ENCODE data around the gene TNNT1.

DNA sequence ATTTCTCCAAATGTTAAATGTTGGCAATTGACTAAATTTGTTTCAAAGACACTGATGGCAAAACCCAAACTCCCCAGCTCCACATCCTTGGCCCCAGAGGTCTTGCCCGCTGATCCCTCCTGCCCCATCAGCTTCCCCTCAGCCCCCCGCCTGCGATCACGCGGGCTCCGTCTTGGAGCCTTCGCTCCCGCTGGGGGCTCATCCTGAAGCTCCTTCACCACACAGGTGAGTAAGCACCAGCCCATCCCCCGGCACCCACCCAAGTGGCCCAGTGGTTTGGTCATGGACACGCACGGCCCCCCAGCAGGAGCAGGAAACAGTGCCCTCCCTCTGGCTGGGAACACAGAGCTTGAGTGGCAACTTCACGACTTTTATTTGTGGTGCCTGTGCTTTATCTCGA lies 58.4 kb downstream of the TNNT1 start:
- TF ChIP-seq, protein P1, sequence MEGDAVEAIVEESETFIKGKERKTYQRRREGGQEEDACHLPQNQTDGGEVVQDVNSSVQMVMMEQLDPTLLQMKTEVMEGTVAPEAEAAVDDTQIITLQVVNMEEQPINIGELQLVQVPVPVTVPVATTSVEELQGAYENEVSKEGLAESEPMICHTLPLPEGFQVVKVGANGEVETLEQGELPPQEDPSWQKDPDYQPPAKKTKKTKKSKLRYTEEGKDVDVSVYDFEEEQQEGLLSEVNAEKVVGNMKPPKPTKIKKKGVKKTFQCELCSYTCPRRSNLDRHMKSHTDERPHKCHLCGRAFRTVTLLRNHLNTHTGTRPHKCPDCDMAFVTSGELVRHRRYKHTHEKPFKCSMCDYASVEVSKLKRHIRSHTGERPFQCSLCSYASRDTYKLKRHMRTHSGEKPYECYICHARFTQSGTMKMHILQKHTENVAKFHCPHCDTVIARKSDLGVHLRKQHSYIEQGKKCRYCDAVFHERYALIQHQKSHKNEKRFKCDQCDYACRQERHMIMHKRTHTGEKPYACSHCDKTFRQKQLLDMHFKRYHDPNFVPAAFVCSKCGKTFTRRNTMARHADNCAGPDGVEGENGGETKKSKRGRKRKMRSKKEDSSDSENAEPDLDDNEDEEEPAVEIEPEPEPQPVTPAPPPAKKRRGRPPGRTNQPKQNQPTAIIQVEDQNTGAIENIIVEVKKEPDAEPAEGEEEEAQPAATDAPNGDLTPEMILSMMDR (IDR thresholded peaks at IDR 0.05), result no peak
- TF ChIP-seq, protein P2, sequence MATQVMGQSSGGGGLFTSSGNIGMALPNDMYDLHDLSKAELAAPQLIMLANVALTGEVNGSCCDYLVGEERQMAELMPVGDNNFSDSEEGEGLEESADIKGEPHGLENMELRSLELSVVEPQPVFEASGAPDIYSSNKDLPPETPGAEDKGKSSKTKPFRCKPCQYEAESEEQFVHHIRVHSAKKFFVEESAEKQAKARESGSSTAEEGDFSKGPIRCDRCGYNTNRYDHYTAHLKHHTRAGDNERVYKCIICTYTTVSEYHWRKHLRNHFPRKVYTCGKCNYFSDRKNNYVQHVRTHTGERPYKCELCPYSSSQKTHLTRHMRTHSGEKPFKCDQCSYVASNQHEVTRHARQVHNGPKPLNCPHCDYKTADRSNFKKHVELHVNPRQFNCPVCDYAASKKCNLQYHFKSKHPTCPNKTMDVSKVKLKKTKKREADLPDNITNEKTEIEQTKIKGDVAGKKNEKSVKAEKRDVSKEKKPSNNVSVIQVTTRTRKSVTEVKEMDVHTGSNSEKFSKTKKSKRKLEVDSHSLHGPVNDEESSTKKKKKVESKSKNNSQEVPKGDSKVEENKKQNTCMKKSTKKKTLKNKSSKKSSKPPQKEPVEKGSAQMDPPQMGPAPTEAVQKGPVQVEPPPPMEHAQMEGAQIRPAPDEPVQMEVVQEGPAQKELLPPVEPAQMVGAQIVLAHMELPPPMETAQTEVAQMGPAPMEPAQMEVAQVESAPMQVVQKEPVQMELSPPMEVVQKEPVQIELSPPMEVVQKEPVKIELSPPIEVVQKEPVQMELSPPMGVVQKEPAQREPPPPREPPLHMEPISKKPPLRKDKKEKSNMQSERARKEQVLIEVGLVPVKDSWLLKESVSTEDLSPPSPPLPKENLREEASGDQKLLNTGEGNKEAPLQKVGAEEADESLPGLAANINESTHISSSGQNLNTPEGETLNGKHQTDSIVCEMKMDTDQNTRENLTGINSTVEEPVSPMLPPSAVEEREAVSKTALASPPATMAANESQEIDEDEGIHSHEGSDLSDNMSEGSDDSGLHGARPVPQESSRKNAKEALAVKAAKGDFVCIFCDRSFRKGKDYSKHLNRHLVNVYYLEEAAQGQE (IDR thresholded peaks at IDR 0.05; ENCODE audit: insufficient read depth in 1 of 2, low read depth in 2 of 2, low read length in 1 of 2), result no peak
- no peak for TF ChIP-seq POLR2AphosphoS5 (IDR thresholded peaks at IDR 0.05; ENCODE audit: low read depth, low read length)
